PC-3 (cell line): Measurements from ENCODE around the gene UBE2U. TPM values are rescaled to one million over a fixed set of nuclear protein-coding genes. Genes with fewer than 3 reads are reported as not detected.
A peak's percentile ranks its signal among the peaks of the same experiment; 100 is the strongest.

Experiments
- ATAC-seq: fragments of 200-7000 bp; cut with Tn5 transposase; 2 replicates; pipeline ENCODE4 v1.9.1; 2020; ENCODE audit warnings: mild to moderate bottlenecking, moderate library complexity
- BruUV-seq: library from RNA; stranded (reverse); fragments of 400-500 nt; replicated peaks from 2 replicates; lab custom pipeline; 2021; lab: Mats Ljungman, UMichigan
- CTCF ChIA-PET: fragments of 300-600 bp; sonication (Branson Sonifier 250); formaldehyde crosslinking; loops from one replicate; lab custom pipeline; 2022; ENCODE audit warnings: antibody characterized with exemption; lab: Charles Lee
- POLR2A ChIA-PET: fragments of 300-600 bp; sonication (Branson Sonifier 250); formaldehyde crosslinking; loops from one replicate; lab custom pipeline; 2022; ENCODE audit warnings: antibody characterized with exemption; ENCODE audit not compliant: unreplicated experiment; lab: Charles Lee
- DNase-seq: peaks from one replicate; pipeline ENCODE4 v3.0.0-alpha.2; 2015
- H2AFZ ChIP-seq: fragments of 300-600 bp; sonication (generic); 2 replicates; pipeline ENCODE4 v1.6.0; 2016; ENCODE audit warnings: antibody characterized with exemption, low read length
- H3F3A ChIP-seq: fragments of 300-600 bp; sonication (generic); one replicate; pipeline ENCODE4 v1.6.0; 2017; ENCODE audit warnings: antibody characterized with exemption, low read length, control low read depth, mild to moderate bottlenecking; ENCODE audit not compliant: unreplicated experiment
- H3K27ac ChIP-seq: fragments of 300-600 bp; sonication (generic); 2 replicates; pipeline ENCODE4 v1.5.1; 2016; ENCODE audit warnings: mild to moderate bottlenecking, low read length
- H3K27me3 ChIP-seq: fragments of 300-600 bp; sonication (generic); 2 replicates; pipeline ENCODE4 v1.6.1; 2016; ENCODE audit warnings: low read length, mixed read lengths
- H3K36me3 ChIP-seq: fragments of 300-600 bp; sonication (generic); 2 replicates; pipeline ENCODE4 v1.6.1; 2016; ENCODE audit warnings: low read depth, mixed run types, low read length, mixed read lengths
- H3K4me1 ChIP-seq: fragments of 300-600 bp; sonication (generic); 2 replicates; pipeline ENCODE4 v1.5.1; 2016; ENCODE audit warnings: low read length; ENCODE audit not compliant: insufficient read depth
- H3K4me2 ChIP-seq: fragments of 300-600 bp; sonication (generic); 2 replicates; pipeline ENCODE4 v1.6.0; 2016; ENCODE audit warnings: low read length
- H3K4me3 ChIP-seq: fragments of 300-600 bp; sonication (generic); 2 replicates; pipeline ENCODE4 v1.5.1; 2016; ENCODE audit warnings: mild to moderate bottlenecking, low read length, mixed read lengths
- H3K79me2 ChIP-seq: fragments of 300-600 bp; sonication (generic); 2 replicates; pipeline ENCODE4 v1.6.1; 2017; ENCODE audit warnings: low read length, mixed read lengths
- H3K9ac ChIP-seq: fragments of 300-600 bp; sonication (generic); 2 replicates; pipeline ENCODE4 v1.6.0; 2016; ENCODE audit warnings: mild to moderate bottlenecking, low read length
- H3K9me2 ChIP-seq: fragments of 300-600 bp; sonication (generic); replicated peaks from 2 replicates; pipeline ENCODE4 v1.6.1; 2016; ENCODE audit warnings: mixed run types, low read length, mixed read lengths
- H3K9me3 ChIP-seq: fragments of 300-600 bp; sonication (generic); 2 replicates; pipeline ENCODE4 v1.6.1; 2016; ENCODE audit warnings: low read length, mixed read lengths
- H4K20me1 ChIP-seq: fragments of 300-600 bp; sonication (generic); 2 replicates; pipeline ENCODE4 v1.6.1; 2016; ENCODE audit warnings: low read length, mixed read lengths
- EZH2 ChIP-seq: fragments of 300-600 bp; sonication (generic); IDR thresholded peaks from one replicate; pipeline ENCODE4 v1.6.1; 2017; ENCODE audit warnings: antibody characterized with exemption, mild to moderate bottlenecking, low read length; ENCODE audit not compliant: unreplicated experiment
- EZH2phosphoT487 ChIP-seq: fragments of 300-600 bp; sonication (generic); IDR thresholded peaks from 2 replicates; pipeline ENCODE4 v1.6.1; 2018; ENCODE audit warnings: mild to moderate bottlenecking, antibody characterized with exemption, low read length, borderline replicate concordance
- intact Hi-C: fragments of 100-400 bp; cut with micrococcal nuclease; formaldehyde crosslinking; loops from 2 replicates; pipeline ENCODE4 v1.9.0; 2023
- total RNA-seq: library from RNA; depleted of rRNA; stranded (reverse); fragments of >200 nt; gene quantifications from 2 replicates; pipeline ENCODE4 v1.2.3, GENCODE V29; 2014
- TF ChIP-seq, protein P1 (sequence below): fragments of 300-600 bp; sonication (generic); conservative IDR thresholded peaks from 2 replicates; pipeline ENCODE4 v1.5.1; 2017; ENCODE audit warnings: antibody characterized with exemption, low read depth, mild to moderate bottlenecking, low read length

Gene UBE2U
- total RNA-seq, 1 experiment from 2014 or later: not detected

DNA sequence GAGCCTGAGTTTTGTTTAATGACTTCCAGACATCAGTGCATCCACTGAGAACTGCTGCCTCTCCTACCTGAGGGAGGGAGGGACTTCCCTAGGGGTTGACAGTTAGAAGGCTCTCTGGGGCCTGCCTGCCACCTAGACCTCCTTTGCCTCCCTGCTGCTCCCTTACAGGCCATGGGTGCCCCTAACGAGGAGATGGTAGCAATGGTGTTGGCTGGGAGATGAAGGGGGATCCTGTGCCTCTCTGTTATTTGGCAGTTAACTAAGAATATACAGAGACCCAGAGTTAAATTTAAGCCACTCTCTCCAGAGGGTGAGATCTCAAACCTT, 66.1 kb downstream of the UBE2U start:
- no peaks in the 10 kb centered on the region for H3K79me2 ChIP-seq
- no peaks in the 10 kb centered on the region for H4K20me1 ChIP-seq
- H3K4me2 ChIP-seq: 0 out of 2 replicates have a peak overlapping the region, but pooled peaks have one; percentile 8
- H3K4me3 ChIP-seq: no peak overlapping the region
- H3K27me3 ChIP-seq: no peaks in the 10 kb centered on the region
- no TSS peak for BruUV-seq
- CTCF ChIA-PET: interaction anchor here (0.6 to 1.4 kb wide), 8 partner anchors 17 to 1189 kb away, joined by 3 to 10 read pairs (median 3); no protein-coding TSS in a partner anchor
- peak overlapping the region; percentile 3; the same call in 1 of the 2 replicates for H3K27ac ChIP-seq
- peaks cover 7% of the 10 kb centered on the region; the same call in 1 of the 2 replicates for H3K4me1 ChIP-seq
- no peak for TF ChIP-seq EZH2phosphoT487
- TF ChIP-seq, protein P1, sequence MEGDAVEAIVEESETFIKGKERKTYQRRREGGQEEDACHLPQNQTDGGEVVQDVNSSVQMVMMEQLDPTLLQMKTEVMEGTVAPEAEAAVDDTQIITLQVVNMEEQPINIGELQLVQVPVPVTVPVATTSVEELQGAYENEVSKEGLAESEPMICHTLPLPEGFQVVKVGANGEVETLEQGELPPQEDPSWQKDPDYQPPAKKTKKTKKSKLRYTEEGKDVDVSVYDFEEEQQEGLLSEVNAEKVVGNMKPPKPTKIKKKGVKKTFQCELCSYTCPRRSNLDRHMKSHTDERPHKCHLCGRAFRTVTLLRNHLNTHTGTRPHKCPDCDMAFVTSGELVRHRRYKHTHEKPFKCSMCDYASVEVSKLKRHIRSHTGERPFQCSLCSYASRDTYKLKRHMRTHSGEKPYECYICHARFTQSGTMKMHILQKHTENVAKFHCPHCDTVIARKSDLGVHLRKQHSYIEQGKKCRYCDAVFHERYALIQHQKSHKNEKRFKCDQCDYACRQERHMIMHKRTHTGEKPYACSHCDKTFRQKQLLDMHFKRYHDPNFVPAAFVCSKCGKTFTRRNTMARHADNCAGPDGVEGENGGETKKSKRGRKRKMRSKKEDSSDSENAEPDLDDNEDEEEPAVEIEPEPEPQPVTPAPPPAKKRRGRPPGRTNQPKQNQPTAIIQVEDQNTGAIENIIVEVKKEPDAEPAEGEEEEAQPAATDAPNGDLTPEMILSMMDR: no peak
- no peak for TF ChIP-seq EZH2
- intact Hi-C loops: loop anchor here (1.0 to 5.0 kb wide), 8 partner anchors 73 to 555 kb away; partner anchors contain the start of gene CACHD1
- H3K36me3 ChIP-seq: no peaks in the 10 kb centered on the region
- no peaks in the 10 kb centered on the region for H3K9me2 ChIP-seq
- no peaks in the 10 kb centered on the region for H3F3A ChIP-seq
- POLR2A ChIA-PET: no interaction called here
- ATAC-seq: no peak
- H3K9ac ChIP-seq: no peak overlapping the region
- no peaks in the 10 kb centered on the region for H3K9me3 ChIP-seq
- H2AFZ ChIP-seq: no peak overlapping the region
- no peak for DNase-seq

DNA sequence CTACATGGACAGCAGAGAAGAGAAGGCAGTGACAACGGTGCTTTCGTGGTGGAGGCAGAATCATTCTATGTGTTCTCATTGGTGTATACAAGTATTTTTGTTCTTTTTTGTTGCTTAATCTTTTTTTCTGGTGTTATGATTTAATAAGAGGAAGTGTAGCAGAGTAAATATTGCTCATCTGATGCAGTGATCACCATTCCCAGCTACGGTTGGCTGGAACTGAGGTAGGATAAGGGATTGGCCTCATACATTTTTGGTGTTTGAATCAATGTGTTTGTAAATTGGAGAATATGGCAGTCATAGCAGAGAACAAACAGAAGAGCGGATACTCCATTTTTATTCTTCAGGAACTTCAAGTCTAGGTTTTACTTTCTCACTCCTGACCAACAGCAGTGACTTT, 76.6 kb downstream of the UBE2U start:
- BruUV-seq: no TSS peak
- no peaks in the 10 kb centered on the region for H3K9me2 ChIP-seq
- TF ChIP-seq EZH2phosphoT487: no peak
- TF ChIP-seq, protein P1: no peak
- TF ChIP-seq EZH2: no peak
- H3K79me2 ChIP-seq: no peaks in the 10 kb centered on the region
- no peaks in the 10 kb centered on the region for H3K36me3 ChIP-seq
- H3K9me3 ChIP-seq: no peaks in the 10 kb centered on the region
- no peaks in the 10 kb centered on the region for H3F3A ChIP-seq
- ATAC-seq (peak; percentile 98), DNase-seq (peak; percentile 93)
- ChIA-PET CTCF (no interaction called here), POLR2A (no interaction called here)
- H2AFZ ChIP-seq: peak overlapping the region; percentile 24; the same call in 1 of the 2 replicates
- no peaks in the 10 kb centered on the region for H3K27me3 ChIP-seq
- peak overlapping the region; percentile 56 for H3K4me2 ChIP-seq
- peak overlapping the region; percentile 5; the same call in 1 of the 2 replicates for H3K4me3 ChIP-seq
- H3K4me1 ChIP-seq: peaks cover 43% of the 10 kb centered on the region
- peak overlapping the region; percentile 82 for H3K27ac ChIP-seq
- peak overlapping the region; percentile 15; the same call in 1 of the 2 replicates for H3K9ac ChIP-seq
- intact Hi-C loops: loop anchor here (1.0 to 5.0 kb wide), 3 partner anchors 63 to 256 kb away; no protein-coding TSS in a partner anchor
- H4K20me1 ChIP-seq: no peaks in the 10 kb centered on the region

DNA sequence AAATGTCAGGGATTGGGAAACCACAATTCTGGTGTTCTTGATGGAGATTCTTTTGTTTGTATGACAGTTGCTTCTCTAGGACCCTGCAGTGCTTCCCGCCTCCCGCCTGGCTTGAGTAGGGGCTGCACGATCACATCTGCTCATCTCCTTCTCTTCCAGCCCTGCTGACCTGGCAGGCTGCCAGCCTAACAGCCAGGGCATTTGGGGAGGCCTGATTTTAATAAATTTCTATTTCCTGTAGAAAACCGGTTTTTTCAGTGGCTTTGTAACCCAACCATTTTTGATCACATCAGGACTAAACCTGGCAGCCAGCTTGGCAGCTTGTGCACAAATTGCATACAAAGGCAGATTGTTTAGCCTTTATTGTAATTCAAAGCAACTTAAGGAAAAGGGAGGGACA, 78.9 kb downstream of the UBE2U start:
- BruUV-seq: no TSS peak
- H3K4me3 ChIP-seq: no peak overlapping the region
- H3K9me3 ChIP-seq: no peaks in the 10 kb centered on the region
- H4K20me1 ChIP-seq: no peaks in the 10 kb centered on the region
- no peaks in the 10 kb centered on the region for H3K9me2 ChIP-seq
- H3K27ac ChIP-seq: peak overlapping the region; percentile 73
- H3K9ac ChIP-seq: no peak overlapping the region
- no peak overlapping the region for H2AFZ ChIP-seq
- POLR2A ChIA-PET: no interaction called here
- no peaks in the 10 kb centered on the region for H3F3A ChIP-seq
- intact Hi-C loops: loop anchor here (5.0 kb wide), 1 partner anchor 200 kb away; no protein-coding TSS in a partner anchor
- H3K27me3 ChIP-seq: no peaks in the 10 kb centered on the region
- H3K36me3 ChIP-seq: no peaks in the 10 kb centered on the region
- CTCF ChIA-PET: no interaction called here
- ATAC-seq (peak; percentile 16; the same call in 1 of the 2 replicates), DNase-seq (peak; percentile 92)
- no peaks in the 10 kb centered on the region for H3K79me2 ChIP-seq
- TF ChIP-seq EZH2phosphoT487 (no peak), EZH2 (no peak)
- TF ChIP-seq, protein P1: no peak
- H3K4me2 ChIP-seq: peak overlapping the region; percentile 29
- peaks cover 43% of the 10 kb centered on the region for H3K4me1 ChIP-seq
